G401.6 (cell line): ENCODE data around the gene RGMB.

Source experiments
- FAIRE-seq: peaks from 2 replicates; lab custom pipeline; 2012; peaks lifted over from hg19 to GRCh38; lab: Jason Lieb, UNC

The RGMB gene

DNA sequence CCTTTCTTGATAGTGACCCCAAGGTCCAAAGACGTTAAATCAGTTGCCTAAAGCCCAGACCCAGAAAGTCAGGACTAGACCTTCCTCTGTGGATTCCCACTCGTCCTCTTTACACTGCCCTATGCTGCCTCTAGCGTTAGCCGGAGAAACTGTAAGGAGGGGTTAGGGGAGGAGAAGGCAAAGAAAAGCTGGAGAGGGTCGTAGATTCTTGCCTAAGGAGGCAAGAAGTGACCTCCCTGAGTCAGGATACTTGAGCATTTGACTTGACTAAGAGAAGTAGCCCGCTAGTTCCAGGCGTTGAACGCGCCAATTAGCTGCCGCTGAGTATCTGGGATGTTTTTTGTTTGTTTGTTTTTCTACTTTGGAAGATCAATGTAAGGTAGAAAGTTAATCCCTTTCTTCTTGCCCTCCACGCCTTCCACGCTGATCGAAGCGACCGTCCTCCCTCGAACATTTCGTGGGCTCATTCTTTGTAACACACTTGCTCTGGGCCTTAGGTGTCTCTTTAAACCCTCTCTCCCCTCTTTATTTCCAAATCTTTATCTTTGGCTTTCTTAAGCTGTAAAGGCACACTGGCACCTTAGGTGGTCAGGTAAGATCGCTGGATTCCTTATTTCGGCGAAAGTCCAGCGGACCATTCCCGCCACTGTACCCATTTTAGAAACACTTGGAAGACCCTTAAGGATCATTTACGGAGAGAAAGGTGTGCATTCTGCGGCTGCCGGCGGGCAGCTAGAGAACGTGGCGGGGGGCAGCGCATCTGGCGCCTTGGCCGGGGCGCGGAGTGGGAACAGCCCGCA, 5.1 kb upstream of the RGMB start:
- FAIRE-seq = no peak

- no peak for FAIRE-seq
These were observed 4.6 kb upstream of the RGMB start for GRCh38 chr5:98768960-98769209.

DNA sequence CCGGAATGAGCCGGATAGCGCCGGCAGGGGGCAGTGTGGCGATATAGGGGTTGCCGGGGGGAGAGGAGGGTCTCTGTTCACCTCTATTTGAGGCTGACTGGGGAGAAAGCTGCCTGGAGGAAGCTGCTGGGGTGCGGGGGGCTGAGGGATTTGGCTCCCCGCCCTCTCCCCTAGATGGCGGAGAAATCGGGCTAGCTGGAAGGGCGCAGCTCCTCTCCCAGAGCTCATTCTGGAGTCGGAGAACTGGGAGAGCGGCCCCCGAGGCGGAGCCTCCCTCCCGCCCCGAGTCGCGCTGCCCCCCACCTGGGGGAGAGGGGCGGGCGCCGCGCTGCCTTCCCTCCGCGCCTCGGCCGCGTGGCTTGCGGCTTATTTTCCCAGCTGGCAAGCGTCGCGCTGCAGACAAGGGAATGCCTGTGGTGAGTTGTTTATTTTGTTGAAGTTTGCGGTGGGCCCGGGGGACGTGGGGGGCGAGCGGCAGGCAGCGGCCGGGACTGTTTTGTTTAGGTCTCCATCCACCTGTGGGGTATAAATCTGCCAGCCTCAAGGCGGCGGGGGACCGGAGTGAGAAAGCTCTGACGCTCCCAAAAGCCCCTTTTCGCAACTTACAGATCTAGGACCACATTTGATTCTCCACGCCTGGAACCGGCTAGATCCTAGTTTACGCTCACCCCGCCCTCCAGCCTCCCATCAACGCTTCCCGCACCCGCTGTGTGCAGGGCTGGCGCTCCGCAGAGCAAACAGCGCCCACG, 4.1 kb upstream of the RGMB start:
- FAIRE-seq = no peak

GRCh38 chr5:98769959-98770208, 3.6 kb upstream of the RGMB start:
- no peak for FAIRE-seq

DNA sequence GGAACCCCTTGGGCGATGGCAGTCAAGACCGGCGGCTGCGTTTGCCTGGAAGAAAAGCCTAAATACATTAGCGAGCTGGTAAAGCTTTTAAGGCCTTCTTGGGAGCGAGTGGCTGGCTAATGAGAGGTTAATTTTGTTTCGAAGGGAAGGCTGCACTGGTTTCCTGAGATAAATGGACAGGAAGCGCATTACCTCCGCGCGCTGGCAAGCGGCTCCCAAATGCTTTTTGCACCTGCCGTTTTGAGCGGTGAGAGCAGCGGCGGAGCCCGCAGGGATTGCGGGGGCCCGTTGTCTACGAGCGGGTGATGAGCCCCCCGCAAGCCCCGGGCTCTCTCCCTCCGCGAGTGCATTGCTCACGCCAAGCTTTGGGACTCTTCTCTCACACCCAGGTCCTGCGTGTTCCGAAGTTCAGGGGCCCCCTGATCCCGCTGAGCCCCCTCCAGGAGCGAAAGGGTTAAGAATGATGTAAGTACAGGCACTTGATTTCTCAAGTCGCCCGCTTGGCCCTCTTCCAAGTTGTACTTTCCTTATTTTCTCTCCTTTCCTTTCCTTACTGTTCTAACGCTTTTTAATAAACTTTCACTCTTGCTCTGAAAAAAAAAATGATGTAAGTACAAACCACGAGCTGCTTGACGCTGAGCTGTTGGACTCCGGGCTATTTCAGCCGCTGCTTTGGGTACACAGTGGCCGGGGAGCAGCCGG, 3.1 kb upstream of the RGMB start:
- FAIRE-seq = no peak

GRCh38 chr5:98770911-98771322, 2.5 kb upstream of the RGMB start:
- no peak for FAIRE-seq

DNA sequence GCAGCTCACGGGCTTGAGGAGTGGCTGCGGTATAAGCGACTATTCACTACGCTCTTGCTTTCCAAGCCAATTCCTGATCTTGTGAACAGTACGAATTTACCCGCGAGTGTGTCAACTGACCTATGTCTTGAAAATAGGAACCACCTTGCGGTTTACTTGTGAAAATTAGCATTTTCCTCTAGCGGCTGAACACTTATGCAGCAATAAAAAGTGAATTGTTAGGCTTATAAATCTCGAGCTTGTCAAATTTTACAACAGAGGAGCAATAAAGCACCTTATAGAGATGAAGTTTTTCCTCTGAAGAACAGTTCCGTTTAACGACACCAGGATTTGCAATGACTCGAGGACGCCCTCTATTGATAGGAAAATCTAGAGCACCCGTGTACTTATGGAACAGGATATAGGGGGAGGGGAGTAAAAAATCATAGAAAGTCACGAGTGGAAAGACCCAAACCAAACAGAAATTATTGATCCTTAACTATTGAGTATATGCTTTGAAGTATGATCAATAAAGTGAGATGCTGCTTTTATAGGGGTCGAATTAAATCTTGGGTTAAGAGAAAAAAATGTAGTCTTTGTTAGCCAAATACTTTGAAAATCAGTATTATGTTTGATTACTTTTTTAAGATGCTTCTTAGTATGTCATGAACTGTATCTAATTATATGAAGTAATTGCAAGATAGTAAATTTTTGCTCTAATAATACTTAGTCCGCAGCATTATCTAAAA, 1.9 kb upstream of the RGMB start:
- FAIRE-seq = peak; percentile 85

- no peak for FAIRE-seq
These were observed 849 bp upstream of the RGMB start for GRCh38 chr5:98772415-98773213.

- FAIRE-seq = no peak
These were observed 324 bp upstream of the RGMB start for GRCh38 chr5:98773214-98773463.

DNA sequence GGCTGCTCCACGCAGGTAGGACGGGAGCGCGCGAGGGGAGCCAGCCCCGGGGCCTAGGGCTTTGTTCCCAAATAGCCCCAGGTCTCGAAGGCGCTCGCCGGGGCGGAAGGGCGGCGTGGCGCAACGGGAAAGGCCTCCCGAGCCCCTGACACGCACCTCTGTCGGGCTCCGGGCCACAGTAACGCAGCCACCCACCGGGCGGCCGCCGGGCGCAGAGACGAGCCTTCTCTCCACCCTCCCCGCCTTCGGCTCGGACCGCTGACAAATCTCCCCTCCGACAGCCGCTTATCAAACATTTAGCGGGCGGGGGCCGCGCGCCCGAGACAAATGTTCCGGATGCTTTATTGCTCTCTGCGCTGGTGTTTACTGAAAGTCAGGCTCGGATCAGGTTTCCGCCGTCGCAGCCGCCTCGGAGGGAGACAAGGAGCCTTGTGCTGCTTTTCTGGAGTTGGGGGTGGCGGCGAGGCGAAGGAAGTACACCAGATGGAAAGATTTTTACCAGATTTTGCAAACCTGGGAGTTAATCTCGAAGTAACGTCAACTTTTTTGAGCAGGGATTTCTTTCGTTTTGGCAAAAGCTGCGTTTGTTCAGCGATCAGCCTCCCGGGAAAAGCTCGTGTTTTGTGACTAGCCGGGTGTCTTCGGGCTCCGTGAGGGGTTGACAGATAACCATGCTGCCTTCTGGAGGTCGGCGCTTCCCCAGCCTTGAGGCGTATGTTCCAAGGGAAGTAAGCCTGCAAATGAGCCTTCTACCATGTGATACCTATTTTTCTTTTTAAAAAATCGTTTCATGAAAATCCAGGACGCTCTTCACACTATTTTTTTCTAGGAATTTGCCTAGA, 950 bp downstream of the RGMB start:
- FAIRE-seq = no peak

DNA sequence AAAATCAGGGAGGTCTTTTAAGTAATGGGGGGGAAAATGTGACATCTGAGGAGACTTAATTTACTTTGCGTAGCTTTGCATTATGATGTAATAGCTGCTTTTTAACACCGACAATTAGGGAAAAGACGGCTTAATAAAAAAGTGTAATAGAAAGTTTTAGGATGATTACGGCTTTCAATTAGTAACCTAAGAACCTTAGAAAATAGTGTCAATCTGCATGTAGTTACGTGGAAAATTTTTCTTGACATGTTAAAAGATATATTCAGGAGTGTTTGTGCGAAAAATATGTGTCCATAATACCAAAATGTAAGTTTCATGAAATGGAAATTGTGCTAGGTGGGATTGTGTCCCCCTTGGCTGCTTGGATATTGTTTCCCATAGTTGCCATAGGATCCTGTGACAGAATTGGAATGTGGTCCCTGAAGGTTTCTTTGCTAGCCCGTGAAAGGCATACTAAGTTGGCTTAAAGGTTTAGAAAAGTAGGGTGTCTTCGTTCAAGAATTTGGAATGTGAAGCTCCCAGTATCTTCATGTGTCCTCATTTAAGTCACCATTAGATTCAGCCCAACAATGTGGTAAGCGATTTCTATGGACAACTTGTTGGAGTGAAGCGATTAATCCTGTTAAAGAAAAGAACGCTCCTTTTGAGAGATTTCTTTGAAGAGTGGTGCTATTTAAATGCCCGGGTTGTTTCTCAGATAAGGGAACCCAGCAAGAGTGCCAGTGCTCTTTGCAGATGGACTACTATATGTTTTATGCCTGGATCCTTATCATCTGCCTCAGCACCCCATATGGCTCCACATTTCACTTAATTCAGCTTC, 2.0 kb downstream of the RGMB start:
- no peak for FAIRE-seq

GRCh38 chr5:98776066-98776705, 2.7 kb downstream of the RGMB start:
- FAIRE-seq = no peak

DNA sequence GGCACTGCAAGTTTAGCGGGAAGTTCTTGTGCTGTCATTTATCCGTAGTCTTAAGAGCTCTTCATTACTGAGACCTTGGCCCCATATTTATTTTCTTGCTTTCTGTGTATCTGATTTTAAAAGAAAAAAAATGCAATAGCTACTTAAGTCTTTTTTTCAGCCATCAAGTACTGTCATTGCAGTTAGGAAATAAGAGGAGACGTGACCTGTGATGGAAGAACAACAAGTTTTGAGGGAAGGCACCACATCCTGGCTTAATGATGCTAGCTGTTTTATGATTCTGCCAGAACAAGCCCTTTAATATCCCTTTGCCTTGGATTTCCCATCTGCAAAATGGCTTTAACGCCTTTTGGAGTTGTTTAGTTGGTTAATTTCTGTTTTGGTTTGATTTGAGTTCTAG, 3.8 kb downstream of the RGMB start:
- no peak for FAIRE-seq

DNA sequence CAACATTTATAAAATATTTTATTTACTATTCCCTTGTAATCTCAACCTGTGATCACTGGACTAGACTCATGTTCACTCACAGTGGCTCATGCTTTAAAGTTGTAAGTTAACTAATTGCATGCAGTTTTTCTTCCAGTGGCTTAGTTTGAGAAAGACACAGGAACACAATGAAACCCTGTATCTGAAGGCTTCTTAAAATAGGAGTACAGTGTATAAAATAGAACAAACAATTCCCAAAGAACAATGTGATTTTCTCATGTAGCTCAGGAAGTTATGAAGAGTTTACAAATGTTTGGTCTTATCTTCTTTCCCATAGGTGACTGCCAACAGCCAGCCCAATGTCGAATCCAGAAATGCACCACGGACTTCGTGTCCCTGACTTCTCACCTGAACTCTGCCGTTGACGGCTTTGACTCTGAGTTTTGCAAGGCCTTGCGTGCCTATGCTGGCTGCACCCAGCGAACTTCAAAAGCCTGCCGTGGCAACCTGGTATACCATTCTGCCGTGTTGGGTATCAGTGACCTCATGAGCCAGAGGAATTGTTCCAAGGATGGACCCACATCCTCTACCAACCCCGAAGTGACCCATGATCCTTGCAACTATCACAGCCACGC, 5.9 kb downstream of the RGMB start:
- FAIRE-seq = no peak

- FAIRE-seq = no peak
These were observed 6.9 kb downstream of the RGMB start for GRCh38 chr5:98780390-98780789.

- no peak for FAIRE-seq
These were observed 8.1 kb downstream of the RGMB start for GRCh38 chr5:98781520-98781919.

GRCh38 chr5:98781964-98782363, 8.5 kb downstream of the RGMB start:
- FAIRE-seq = no peak

DNA sequence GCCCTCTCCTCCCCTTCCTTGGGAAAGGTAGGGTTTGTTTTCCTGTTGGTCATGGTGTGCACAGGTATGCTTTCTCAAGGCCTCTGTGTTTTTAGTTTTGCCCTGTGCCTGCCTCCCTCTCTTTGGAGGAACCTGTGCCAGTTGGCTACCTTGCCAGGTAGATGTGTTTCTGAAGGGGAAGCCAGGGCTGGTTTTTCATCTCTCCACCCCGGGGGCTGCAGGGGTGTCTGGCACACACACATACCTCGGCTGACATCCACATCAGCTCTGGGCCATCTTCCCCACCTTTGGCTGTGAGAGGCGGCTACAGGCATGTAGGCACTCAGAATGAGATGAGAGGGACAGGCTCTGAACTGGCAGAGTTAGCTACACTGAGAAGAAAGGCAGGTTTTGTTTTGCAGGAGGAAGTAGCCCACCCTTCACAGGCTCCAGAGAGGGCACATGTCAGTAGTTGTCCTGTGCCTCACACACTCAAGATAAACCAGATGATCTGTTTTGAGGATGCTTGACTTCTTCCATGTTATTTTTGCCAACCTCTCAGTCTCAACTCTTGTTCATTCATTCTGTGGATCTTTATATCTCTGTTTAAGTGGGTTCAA, 9.7 kb downstream of the RGMB start:
- no peak for FAIRE-seq

GRCh38 chr5:98784411-98784810, 10.9 kb downstream of the RGMB start:
- FAIRE-seq = no peak
